NCI-H187 treated with DMSO at 0.1 percent for 48 hours (cell line): ENCODE measurements around the gene MRAS.

Source experiments
- DNase-seq: peaks from one replicate; lab custom pipeline; 2025; lab: John Stamatoyannopoulos, UW

The MRAS gene

GRCh38 chr3:138340511-138340910, 7.9 kb upstream of the MRAS start:
- no peak for DNase-seq

- DNase-seq = no peak
Observed at GRCh38 chr3:138344754-138345153, 3.6 kb upstream of the MRAS start.

GRCh38 chr3:138348754-138349739, 668 bp downstream of the MRAS start:
- DNase-seq = no peak

- no peak for DNase-seq
Observed at GRCh38 chr3:138349926-138350665, 1.7 kb downstream of the MRAS start.

GRCh38 chr3:138351151-138351550, 2.8 kb downstream of the MRAS start:
- no peak for DNase-seq

DNA sequence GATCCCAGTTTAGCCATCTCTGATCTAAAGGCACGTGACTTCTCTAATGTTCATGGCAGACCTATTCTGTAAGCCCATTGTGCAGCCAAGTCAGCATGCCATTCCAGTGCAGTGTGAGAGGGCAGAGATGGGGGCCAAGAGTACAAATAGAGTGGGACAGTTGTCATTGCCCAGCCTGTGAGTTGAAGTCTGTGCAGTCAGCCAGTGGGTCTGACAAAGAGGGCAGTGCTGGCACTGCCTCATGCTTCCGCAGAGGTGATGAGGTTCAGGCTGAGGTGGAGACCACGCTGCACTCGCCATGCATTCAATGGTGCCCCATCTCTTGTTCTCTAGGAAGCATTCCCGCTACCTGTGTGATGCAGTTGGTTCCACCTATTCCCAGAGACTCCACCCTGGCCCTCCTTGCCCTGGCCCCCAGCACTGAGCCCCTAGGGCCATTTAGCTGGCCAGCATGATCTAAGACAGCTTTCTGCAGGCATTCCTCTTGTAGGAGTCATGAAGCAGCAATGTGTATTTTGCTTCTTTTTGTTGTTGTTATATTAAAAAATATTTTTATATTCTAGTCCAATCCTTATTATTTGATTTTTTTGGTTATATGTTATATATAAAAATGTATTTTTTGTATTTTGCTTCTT, 3.7 kb downstream of the MRAS start:
- DNase-seq = no peak

DNA sequence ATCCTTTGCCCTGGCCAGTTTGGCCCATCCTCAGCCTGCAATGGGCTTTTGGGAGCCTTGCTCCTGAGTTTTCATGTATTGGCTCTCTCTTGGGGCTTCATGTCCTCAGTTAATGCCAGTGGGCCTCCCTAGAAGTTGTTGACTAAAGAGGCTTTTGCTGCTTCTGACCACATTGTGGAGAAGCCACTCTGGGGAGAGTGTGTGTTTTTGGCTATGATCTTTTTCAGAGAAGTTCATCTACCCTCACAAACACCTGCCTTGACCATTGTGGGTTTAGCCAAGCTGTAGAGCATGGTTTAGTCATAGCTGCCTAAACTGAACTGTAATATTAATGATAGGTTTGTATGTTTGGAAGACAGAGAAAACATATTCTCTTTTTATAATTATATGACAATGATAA, 6.0 kb downstream of the MRAS start:
- no peak for DNase-seq

DNA sequence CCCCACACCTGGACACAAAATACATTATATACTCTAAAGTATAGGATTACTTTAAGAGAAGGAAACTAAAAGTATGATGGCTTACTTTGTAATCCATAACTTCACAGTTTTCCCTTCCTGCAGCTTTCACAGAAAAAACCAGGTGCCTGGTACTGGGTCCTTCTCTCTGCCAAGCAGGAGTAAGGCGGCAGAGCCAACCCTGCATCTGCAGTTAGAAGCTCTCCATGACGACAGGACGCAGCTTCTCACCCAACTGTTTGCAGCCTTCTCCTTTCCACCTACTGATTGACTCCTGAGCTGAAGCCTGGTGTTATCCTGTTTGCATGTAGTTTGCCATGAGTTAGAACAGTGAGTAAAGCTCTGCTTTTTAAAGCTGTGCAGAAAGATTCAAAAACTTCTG, 6.7 kb downstream of the MRAS start:
- no peak for DNase-seq

DNA sequence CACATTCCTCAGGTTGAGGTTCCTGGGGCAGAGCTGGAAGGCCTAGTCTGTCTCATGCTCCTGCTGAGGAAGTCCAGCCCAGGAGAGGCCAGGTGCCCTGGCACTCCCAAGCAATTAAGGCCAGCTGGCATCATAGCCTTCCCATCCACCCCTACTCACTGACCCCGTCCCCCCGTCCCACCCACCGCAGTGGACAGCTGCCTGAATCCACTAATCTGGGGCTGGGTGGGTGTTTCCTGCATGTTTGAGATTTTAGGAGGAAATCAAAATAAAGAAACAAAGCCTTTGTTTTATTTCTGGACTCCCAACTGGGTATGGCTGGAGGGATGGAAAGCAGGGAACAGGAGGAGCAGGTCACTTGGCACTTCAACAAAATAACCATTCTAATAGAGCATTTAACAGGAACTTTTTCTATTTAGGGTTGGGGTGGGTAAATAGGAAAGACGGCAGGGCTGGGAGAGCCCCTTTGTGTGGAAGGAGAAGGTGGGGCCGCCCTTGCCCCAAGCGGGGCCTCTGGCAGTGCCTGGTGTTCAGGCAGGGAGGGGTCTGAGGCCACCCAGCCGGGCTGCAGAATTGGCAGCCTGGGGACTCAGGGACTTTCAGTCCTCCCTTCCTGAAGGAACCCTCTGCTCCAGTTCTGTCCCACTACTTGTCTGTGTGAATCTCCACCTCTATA, 8.5 kb downstream of the MRAS start:
- no peak for DNase-seq

DNA sequence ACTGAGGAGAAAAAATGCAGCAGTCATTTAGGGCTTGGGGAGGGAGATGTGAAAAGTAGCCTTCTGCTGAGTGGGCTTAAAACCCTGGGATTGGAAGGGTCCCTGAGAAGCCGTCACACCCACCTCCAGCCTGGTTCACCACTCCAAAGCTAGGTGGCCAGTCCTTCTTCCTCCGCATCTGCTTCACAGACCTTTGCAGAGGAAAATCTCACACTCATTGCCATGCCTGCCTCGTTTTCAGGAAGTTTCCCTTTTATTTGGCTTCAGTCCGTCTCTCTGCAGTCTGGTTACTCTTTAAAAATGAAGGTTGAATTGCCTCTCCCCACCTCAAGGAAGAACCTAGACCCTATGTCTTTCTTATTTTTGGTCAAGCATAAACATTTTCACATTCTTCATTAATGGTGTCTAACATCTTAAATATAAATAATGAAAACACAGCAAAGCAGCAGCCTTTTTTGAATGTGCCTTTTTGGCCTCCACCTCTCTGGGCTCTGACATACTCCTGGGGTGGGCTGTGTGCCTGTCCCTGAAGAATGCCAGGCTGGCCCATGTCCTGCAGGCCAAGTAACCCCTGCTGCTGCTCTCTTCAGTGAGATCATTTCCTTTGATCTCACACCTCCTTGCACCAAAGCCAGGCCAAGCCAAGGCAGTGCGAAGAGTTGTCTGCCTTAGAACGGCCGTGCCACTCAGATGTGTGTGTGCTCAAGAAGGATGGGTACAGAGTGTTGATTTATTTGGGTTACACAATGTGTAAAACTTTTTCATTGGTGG, 11.0 kb downstream of the MRAS start:
- no peak for DNase-seq

GRCh38 chr3:138359919-138360868, 11.8 kb downstream of the MRAS start:
- DNase-seq = no peak

DNA sequence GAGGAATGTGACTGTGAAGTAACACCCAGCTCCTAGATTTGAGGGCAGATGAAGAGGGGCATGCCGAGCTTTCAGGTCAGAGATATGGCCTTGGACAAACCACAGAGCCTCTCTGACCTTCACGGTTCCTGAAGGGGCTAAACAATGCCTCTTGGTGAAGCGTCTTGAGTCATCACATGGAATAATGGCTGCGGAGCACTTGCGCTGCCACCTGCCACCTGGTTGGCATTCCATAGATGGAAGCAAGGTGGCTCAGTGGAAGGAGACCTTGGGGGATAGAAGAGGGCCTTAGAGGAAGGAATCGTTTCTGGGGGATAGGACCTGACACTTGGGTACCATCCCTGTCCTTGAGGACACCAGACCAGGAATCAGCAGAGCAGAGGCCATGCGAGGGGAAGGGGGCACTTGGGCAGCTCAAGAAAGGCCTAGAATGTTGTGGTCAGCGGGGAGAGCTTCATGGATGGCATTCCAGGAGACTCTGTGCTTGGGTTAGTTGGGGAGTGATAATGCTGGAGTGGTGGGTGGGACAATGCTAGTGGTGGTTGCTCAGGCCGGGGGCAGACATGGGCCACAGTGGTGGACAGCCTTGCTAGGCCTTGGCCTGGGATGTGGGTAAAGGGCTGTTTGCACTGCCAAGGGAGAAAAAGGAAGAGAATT, 12.6 kb downstream of the MRAS start:
- no peak for DNase-seq

- DNase-seq = no peak
Observed at GRCh38 chr3:138361561-138361971, 13.2 kb downstream of the MRAS start.

- DNase-seq = no peak
Observed at GRCh38 chr3:138362538-138362937, 14.2 kb downstream of the MRAS start.

- DNase-seq = no peak
Observed at GRCh38 chr3:138363322-138363721, 14.9 kb downstream of the MRAS start.

DNA sequence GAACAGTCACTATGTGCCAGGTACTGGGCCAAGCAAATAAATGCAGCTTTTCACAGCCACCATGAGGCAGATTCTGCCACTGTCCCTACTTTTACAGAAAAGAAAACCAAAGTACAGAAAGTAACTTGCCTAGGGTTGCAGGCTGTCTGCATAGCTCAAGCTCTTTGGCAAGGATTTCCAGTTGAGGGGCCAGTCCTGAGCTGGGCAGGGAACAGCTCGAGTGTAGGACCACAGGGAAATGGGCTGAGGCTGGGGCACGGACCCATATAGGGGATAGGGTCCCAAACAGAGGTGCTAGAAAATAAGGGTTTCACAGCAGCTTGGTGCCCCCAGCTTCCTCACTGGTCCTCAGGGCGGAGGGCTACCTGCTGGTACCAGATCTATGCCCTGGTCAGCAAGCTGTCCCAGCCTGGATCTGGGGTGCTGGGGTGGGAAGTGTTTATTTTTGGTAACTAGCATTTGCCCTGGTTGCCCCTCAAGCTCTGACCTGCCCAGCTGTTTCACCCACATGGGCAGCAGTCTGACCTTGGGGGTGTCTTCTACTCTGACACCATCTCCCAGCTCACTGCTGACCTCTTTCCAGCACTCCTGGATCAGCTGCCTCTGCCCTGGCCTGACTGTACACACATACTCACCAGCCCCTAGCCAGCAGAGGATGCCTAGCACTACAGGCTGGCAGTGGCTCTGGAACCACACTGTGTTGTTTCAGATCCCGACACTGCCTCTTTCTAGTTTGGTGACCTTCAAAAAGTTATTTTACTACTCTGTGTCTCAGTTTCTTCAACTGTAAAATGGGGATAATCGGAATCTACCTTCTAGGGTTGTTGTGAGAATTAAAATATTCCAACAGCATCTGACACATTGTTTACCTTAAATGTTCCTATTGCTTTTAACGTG, 16.2 kb downstream of the MRAS start:
- DNase-seq = no peak

- DNase-seq = no peak
Observed at GRCh38 chr3:138365253-138365555, 16.8 kb downstream of the MRAS start.

DNA sequence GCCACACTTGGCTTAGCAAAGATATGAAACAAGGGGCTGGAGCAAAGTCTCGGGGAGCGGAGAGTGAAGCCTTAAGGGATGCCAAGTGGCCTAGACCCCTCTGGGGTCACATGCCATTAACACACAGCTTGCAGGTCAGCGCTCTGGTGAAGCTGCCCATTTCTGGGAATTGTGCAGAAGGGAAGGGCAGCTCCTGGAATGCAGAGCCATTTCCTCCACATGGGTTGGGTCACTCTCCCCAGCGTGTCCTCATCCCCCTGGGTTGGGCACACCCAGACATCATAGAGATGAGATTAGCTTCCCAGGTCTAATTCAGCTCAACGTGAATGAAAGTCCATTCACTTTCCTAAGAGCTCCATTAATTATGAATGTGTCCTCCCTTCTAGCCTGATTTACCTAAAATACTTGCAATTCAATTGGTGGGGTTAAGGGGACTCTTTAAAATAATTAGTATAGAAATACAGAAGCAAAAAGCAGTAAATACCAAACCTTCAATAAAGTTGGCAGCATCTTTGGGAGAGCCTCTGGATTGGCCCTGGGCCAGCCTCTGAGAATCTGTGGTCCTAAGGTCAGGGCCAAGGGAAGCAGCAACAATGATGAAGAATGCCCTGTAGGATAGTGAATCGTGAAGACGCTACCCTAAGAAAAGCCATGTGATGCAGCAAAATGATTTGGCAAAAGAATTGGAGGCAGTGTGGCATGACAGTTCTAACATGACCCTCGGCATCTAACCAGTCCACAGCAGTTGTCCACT, 17.8 kb downstream of the MRAS start:
- DNase-seq = no peak
